ENCODE data around the gene RASGRF2.

Gene RASGRF2

GRCh38 chr5:80985600-80986228 lies 25.6 kb downstream of the RASGRF2 start:
- TF ChIP-seq POLR2A (IDR thresholded peaks at IDR 0.05; ENCODE audit: low read length) (no peak), GATA1 (IDR thresholded peaks at IDR 0.05; ENCODE audit: low read depth, low read length) (no peak)
- DNase-seq = no peak

GRCh38 chr5:80986382-80986781 lies 26.2 kb downstream of the RASGRF2 start:
- TF ChIP-seq GATA1 (IDR thresholded peaks at IDR 0.05; ENCODE audit: low read depth, low read length) = no peak
- no peak for TF ChIP-seq POLR2A (IDR thresholded peaks at IDR 0.05; ENCODE audit: low read length)
- no peak for DNase-seq

GRCh38 chr5:80987078-80987766 lies 27.1 kb downstream of the RASGRF2 start:
- TF ChIP-seq GATA1 (IDR thresholded peaks at IDR 0.05; ENCODE audit: low read depth, low read length) (no peak), POLR2A (IDR thresholded peaks at IDR 0.05; ENCODE audit: low read length) (no peak)
- no peak for DNase-seq

GRCh38 chr5:80988419-80988935 lies 28.3 kb downstream of the RASGRF2 start:
- TF ChIP-seq GATA1 (IDR thresholded peaks at IDR 0.05; ENCODE audit: low read depth, low read length) (no peak), POLR2A (IDR thresholded peaks at IDR 0.05; ENCODE audit: low read length) (no peak)
- DNase-seq = no peak

- no peak for DNase-seq
- TF ChIP-seq POLR2A (IDR thresholded peaks at IDR 0.05; ENCODE audit: low read length) = no peak
- no peak for TF ChIP-seq GATA1 (IDR thresholded peaks at IDR 0.05; ENCODE audit: low read depth, low read length)
Observed at GRCh38 chr5:80989883-80990282, 29.7 kb downstream of the RASGRF2 start.

GRCh38 chr5:80990527-80990926 lies 30.4 kb downstream of the RASGRF2 start:
- TF ChIP-seq GATA1 (IDR thresholded peaks at IDR 0.05; ENCODE audit: low read depth, low read length) (no peak), POLR2A (IDR thresholded peaks at IDR 0.05; ENCODE audit: low read length) (no peak)
- no peak for DNase-seq

GRCh38 chr5:80990971-80991370 lies 30.8 kb downstream of the RASGRF2 start:
- DNase-seq = no peak
- no peak for TF ChIP-seq GATA1 (IDR thresholded peaks at IDR 0.05; ENCODE audit: low read depth, low read length)
- no peak for TF ChIP-seq POLR2A (IDR thresholded peaks at IDR 0.05; ENCODE audit: low read length)

GRCh38 chr5:80995908-80996307 lies 35.7 kb downstream of the RASGRF2 start:
- no peak for DNase-seq
- TF ChIP-seq POLR2A (IDR thresholded peaks at IDR 0.05; ENCODE audit: low read length) (no peak), GATA1 (IDR thresholded peaks at IDR 0.05; ENCODE audit: low read depth, low read length) (no peak)

- DNase-seq = no peak
- TF ChIP-seq POLR2A (IDR thresholded peaks at IDR 0.05; ENCODE audit: low read length) = no peak
- TF ChIP-seq GATA1 (IDR thresholded peaks at IDR 0.05; ENCODE audit: low read depth, low read length) = no peak
Observed at GRCh38 chr5:80998590-80998979, 38.4 kb downstream of the RASGRF2 start.

- TF ChIP-seq POLR2A (IDR thresholded peaks at IDR 0.05; ENCODE audit: low read length) (no peak), GATA1 (IDR thresholded peaks at IDR 0.05; ENCODE audit: low read depth, low read length) (no peak)
- no peak for DNase-seq
Observed at GRCh38 chr5:81003811-81004386, 43.7 kb downstream of the RASGRF2 start.

GRCh38 chr5:81005708-81006107 lies 45.5 kb downstream of the RASGRF2 start:
- DNase-seq = no peak
- no peak for TF ChIP-seq POLR2A (IDR thresholded peaks at IDR 0.05; ENCODE audit: low read length)
- no peak for TF ChIP-seq GATA1 (IDR thresholded peaks at IDR 0.05; ENCODE audit: low read depth, low read length)

GRCh38 chr5:81006231-81006630 lies 46.1 kb downstream of the RASGRF2 start:
- no peak for TF ChIP-seq GATA1 (IDR thresholded peaks at IDR 0.05; ENCODE audit: low read depth, low read length)
- TF ChIP-seq POLR2A (IDR thresholded peaks at IDR 0.05; ENCODE audit: low read length) = no peak
- no peak for DNase-seq

- TF ChIP-seq GATA1 (IDR thresholded peaks at IDR 0.05; ENCODE audit: low read depth, low read length) = no peak
- TF ChIP-seq POLR2A (IDR thresholded peaks at IDR 0.05; ENCODE audit: low read length) = no peak
- DNase-seq = no peak
Observed at GRCh38 chr5:81006947-81007636, 46.9 kb downstream of the RASGRF2 start.

GRCh38 chr5:81007637-81008027 lies 47.5 kb downstream of the RASGRF2 start:
- no peak for TF ChIP-seq POLR2A (IDR thresholded peaks at IDR 0.05; ENCODE audit: low read length)
- no peak for TF ChIP-seq GATA1 (IDR thresholded peaks at IDR 0.05; ENCODE audit: low read depth, low read length)
- DNase-seq = no peak
